ENCODE results near the gene CDADC1.
"Not testable (repeated sequence)": the region's sequence is repeated elsewhere in the genome, so short reads cannot be mapped to it uniquely, and the experiment has no call there.

The CDADC1 gene

DNA sequence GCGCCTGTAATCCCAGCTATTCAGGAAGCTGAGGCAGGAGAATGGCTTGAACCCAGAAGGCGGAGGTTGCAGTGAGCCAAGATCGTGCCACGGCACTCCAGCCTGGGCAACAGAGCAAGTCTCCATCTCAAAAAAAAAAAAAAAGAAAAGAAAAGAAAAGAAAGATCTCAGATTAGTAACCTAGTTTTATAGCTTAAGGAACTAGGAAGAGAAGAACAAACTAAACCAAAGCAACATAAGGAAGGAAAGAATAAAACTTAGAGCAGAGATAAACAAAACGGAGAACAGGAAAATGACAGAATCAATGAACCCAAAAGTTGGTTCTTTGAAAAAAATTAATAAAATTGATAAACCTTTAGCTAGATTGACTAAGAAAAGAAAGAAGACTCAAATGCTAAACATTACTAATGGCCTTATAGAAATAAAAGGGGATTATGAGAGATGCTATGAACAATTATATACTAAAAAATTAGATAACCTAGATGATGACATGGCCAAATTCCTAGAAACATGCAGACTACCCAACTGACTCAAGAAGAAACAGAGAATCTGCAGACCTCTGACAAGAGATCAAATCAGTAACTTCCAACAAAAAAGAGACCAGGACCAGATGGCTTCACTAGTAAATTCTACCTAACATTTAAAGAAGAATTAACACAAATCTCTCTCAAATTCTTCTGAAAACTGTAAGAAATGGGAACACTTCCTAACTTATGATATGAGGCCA lies 68.2 kb downstream of the CDADC1 start:
- no peak for DNase-seq (ENCODE audit: low read depth in 2 of 2)

DNA sequence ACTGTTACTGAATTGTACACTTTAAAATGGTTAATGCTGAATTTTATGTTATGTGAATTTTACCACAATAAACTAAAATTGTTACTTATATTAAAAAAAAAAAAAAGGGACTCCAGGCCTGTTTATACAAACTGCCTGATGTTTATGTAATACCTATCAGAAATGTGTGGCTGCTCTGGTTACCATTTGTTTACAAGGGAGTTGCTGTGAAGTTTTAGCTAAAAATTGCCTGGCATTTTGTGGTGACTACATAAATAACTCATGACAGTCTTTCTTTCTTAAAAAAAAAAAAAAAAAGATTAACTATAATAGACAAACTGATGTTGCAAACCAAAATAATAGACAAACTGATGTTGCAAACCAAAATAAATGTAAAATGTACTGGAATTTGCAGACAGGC lies 71.8 kb downstream of the CDADC1 start:
- no peak for DNase-seq (ENCODE audit: low read depth in 2 of 2)

DNA sequence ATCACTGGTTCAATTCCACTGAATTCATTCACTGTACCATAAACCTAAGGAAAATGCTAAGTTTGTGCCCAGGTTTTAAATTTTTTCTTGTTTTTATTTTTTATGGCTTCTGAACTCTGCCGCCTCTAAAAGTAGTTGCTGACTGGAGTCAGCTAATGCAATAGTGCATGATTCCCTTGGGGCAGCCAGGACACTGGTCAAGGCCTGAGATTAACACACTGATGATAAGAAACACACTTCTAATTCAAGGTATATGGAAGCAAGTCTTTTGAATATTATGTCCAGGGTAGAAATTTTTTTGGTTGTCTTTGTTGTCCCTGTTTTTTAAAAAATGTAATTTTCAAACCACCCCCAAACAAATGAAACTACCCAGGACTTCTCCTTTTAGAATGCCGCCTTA lies 72.2 kb downstream of the CDADC1 start:
- DNase-seq (ENCODE audit: low read depth in 2 of 2), result no peak

DNA sequence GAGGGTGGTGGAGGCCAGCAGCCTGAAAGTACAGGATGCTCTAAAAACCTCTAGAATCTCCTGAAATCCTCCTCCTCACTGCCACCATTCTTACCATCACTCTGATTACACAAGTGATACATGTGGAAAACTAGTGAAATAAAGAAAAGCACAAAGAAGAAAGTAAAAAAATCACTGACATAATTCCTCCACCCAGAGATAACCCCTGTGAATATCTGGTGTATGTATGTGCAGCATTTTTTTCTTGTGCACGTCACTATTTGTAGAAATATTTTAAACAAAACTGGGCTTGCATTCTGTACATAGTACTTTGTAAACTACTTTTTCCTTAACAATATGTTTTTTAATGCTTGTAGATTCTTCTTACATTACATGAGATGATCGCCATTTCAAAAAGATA lies 73.2 kb downstream of the CDADC1 start:
- DNase-seq (ENCODE audit: low read depth in 2 of 2), result no peak

DNA sequence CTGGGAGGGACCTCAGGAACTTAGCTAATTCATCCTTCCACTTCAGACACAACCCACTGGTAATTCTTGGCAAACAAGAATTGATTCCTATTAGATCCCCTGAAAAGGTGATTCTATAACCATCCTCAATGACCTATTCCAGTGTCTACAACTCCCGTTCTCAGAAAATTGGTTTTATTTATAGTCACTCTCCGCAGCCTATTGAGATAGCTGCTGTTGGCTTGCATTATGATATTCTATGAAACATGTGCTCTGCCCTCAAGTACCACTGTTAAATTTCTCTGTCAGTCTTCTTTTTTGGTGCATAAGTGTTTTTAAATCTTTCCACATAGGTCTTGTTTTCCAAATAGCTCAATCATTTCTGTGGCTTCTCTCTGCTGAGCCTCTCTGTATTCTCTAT lies 75.0 kb downstream of the CDADC1 start:
- DNase-seq (ENCODE audit: low read depth in 2 of 2), result no peak

DNA sequence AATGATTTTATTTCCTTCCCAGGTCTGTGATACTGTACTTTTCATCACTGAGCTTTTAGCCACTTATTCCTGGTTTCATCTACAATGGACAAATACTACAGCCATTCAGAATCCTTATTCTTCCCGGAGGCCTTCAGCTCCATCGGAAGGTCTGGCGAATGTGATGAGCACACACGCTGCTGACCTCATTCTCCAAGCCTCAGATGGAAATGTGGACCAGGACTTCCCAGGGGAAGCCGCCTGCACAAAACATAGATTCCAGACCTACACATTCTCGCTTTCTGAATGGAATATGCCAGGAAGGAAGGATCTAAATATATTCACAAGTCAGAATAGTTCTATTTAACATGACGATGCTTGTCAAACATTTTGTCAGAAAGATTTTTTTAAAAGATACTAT lies 75.6 kb downstream of the CDADC1 start:
- no peak for DNase-seq (ENCODE audit: low read depth in 2 of 2)

DNA sequence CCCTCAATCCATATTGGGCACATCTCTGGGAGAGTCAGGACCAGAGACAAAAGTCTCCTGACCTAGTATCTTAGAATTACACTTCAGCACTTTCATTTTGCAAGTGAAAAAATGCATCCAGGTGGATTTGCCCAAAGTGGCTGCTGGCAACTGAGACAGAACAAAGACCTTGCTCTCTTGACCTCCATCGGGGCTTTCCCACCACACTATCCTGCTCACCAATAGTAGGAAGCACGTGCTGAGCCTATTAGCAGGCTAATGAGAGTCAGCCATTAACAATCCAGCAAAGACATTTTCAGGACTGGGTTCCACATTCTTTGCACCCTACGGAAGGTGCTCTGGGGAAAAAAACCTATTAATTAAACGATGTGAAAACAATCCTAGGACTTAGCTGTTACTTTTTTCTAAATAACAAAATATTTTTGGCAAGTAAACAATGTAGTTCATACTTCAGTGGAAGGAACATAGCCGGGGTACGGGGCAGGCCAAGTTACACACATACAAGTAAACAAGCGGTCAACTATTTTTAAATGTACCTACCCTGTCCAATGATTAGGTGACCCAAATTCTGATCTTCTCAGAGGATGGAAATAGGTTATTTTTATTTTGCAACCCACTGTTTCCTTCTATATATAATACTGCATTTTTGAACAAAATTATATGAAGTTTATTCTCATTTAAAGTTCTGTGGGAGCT lies 78.6 kb downstream of the CDADC1 start:
- DNase-seq (ENCODE audit: low read depth in 2 of 2), result no peak

DNA sequence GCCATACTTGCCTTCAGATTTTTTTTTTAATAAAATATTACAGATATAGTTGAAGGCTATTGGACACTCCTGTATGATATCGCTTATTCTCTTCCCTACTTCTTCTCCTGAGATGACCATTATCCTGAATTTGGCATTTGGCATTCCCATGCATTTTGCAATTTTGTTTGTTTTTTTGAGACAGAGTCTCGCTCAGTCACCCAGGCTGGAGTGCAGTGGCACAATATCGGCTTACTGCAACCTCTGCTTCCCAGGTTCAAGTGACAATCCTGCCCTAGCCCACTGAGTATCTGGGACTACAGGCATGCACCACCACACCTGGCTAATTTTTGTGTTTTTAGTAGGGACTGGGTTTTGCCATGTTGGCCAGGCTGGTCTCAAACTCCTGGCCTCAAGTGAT lies 79.4 kb downstream of the CDADC1 start:
- not testable (repeated sequence) for DNase-seq (ENCODE audit: low read depth in 2 of 2)

DNA sequence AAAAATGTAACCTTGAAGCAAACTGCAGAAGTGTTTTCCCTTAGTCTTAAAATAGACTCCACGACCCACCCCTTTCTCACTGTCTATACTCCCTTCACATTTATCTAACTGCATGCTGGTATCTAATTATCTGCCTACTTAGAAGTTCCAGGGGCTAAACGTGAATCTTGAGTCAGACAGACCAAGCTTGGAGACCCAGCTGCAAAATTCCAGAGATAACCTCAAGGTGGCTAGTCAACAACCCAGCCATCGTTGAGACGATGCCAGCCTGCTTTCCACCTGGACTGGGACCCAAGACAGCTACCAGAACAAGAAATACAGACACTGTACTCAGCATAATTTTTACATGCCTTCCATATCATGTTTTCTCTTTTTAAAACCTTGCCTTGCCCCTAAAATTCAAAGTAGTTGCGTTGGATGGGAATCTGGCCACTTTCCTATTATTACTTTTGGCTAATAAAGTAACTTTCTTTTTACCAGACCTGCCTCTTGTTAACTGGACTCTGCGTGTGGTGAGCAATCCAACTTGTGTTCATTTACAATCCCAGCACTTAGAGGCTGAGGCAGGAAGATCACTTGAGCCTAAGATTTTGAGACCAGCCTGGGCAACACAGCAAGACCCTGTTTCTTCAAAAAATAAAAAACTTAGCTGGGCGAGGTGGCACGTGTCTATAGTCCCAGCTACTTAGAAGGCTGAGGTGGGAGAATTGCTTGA lies 82.3 kb downstream of the CDADC1 start:
- DNase-seq (ENCODE audit: low read depth in 2 of 2), result no peak

DNA sequence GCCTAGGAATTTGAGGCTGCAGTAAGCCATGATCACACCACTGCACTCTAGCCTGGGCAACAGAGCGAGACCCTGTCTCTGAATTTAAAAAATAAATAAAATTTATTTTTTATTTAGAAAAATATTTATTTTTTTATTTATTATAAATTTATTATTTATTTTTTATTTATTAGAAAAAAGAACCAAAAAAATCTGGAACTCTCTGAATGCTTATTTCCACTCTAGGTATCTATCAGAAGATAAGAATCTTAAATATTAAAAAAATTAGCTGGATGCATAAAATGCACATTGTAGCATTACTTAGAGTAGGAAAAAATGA lies 82.8 kb downstream of the CDADC1 start:
- no peak for DNase-seq (ENCODE audit: low read depth in 2 of 2)

DNA sequence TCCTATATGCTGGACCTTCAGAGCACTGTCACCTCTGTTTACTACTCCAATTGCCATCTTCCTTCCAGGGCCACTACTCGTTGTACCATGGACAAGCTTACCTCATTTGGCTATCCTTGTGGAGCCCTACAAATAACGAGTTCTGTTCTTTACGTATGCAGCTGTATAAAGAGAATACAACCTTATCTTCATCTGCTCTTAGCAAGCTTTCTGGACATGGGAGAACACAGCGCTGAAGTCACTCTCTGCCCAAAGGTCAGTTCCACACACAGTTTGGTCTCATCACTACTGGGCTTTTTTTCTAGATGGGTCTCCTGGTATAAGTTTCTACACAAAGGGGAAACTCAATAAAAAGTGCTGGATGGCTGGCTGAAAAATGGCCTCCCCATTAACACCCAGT lies 88.9 kb downstream of the CDADC1 start:
- no peak for DNase-seq (ENCODE audit: low read depth in 2 of 2)

DNA sequence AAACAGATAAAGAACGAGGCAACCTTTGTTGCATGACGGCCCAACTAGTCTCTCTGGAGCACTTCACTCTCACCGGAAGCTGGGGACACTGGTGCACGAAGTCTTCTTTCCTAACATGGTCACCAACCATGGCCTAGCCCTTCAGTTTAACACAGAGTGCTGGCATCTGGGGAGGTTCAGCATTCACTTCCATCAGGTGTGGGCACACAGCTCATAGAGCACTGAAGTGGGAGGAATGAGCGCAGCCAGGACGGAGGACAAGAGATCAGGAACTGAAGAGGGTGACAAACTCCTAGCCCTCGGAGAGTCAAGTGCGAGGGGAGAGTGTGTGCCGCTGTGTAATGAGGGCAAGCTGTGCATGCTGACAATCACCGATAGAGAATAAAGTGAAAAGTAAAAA lies 92.4 kb downstream of the CDADC1 start:
- DNase-seq (ENCODE audit: low read depth in 2 of 2), result no peak

DNA sequence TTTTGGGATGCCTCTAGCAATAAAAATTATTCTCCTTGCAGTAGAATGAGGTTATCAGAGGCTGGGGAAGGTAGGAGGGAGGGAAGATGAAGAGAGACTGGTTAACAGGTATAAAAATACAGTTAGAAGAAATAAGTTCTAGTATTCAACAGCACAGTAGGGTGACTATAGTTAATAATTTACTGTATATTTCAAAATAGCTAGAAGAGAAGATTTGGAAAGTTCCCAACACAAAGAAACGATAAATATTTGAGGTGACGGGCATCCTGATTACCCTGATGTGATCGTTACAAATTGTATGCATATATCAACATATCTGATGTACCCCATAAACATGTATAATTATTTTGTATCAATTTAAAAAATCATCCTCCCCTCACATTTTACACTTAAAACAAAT lies 93.8 kb downstream of the CDADC1 start:
- no peak for DNase-seq (ENCODE audit: low read depth in 2 of 2)

DNA sequence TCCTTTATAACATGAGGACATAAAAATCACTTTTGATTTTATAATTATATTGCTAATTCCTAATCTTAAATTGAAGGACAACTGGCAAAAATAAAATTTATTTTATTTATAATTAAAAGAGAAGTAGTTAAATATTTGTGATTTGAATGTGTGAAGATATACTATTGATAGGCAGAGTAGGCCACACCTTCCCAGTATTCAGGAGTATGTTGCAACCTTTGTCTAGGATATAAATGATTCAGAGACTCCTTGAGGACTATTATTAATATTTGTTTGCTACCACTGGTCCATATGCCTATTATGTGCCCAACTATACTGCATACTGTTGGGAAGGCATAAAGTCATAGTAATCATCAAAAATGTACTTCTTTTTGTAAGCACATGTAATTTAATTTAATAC lies 94.2 kb downstream of the CDADC1 start:
- DNase-seq (ENCODE audit: low read depth in 2 of 2), result no peak

DNA sequence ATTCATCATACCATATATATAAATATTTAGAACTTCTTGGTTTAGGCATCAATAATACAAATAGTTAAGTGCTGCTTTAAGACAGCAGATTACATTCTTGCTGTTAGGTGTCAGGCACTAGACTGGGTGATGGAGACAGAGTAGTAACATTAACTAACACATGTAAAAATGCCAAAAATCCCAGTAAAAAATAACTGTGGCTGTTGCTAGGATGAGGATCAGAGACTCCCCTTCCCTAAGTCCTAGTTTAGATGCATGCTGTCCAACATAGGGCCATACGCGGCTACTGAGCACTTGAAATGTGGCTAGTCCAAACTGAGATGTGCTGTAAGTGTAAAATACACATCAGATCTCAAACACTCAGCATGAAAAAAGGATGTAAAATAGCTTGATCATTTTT lies 94.7 kb downstream of the CDADC1 start:
- DNase-seq (ENCODE audit: low read depth in 2 of 2), result no peak
